Activated CD4-positive, alpha-beta T cell treated with anti-CD3 and anti-CD28 coated beads, Interleukin-2, amount 50 U/mL, for 1 hour (primary cell): ENCODE measurements around the gene SEC61A1.

Experiments used
- DNase-seq: peaks from one replicate; pipeline ENCODE4 v3.0.0-alpha.2; 2020

Gene SEC61A1

GRCh38 chr3:128078322-128078721 lies 26.1 kb downstream of the SEC61A1 start:
- DNase-seq: no peak

GRCh38 chr3:128078875-128079274 lies 26.6 kb downstream of the SEC61A1 start:
- DNase-seq: no peak

GRCh38 chr3:128079823-128080222 lies 27.6 kb downstream of the SEC61A1 start:
- DNase-seq: no peak

- no peak for DNase-seq
These were observed 28.3 kb downstream of the SEC61A1 start for GRCh38 chr3:128080323-128081080.

GRCh38 chr3:128081226-128081625 lies 29.0 kb downstream of the SEC61A1 start:
- DNase-seq: no peak

GRCh38 chr3:128081846-128082245 lies 29.6 kb downstream of the SEC61A1 start:
- no peak for DNase-seq

- DNase-seq: no peak
These were observed 30.3 kb downstream of the SEC61A1 start for GRCh38 chr3:128082546-128082945.

GRCh38 chr3:128083396-128083795 lies 31.2 kb downstream of the SEC61A1 start:
- DNase-seq: no peak

- no peak for DNase-seq
These were observed 31.9 kb downstream of the SEC61A1 start for GRCh38 chr3:128083980-128084674.

GRCh38 chr3:128084675-128085021 lies 32.4 kb downstream of the SEC61A1 start:
- DNase-seq: no peak

- DNase-seq: no peak
These were observed 36.9 kb downstream of the SEC61A1 start for GRCh38 chr3:128089135-128089534.

- no peak for DNase-seq
These were observed 39.3 kb downstream of the SEC61A1 start for GRCh38 chr3:128091586-128091985.

- DNase-seq: no peak
These were observed 42.3 kb downstream of the SEC61A1 start for GRCh38 chr3:128094295-128095151.

- DNase-seq: peak; percentile 85
These were observed 43.0 kb downstream of the SEC61A1 start for GRCh38 chr3:128095222-128095703.

- DNase-seq: no peak
These were observed 46.0 kb downstream of the SEC61A1 start for GRCh38 chr3:128098234-128098633.

- no peak for DNase-seq
These were observed 47.9 kb downstream of the SEC61A1 start for GRCh38 chr3:128100161-128100560.

GRCh38 chr3:128100638-128101037 lies 48.4 kb downstream of the SEC61A1 start:
- no peak for DNase-seq

GRCh38 chr3:128103136-128103676 lies 51.0 kb downstream of the SEC61A1 start:
- no peak for DNase-seq

- DNase-seq: no peak
These were observed 55.6 kb downstream of the SEC61A1 start for GRCh38 chr3:128107834-128108233.

- no peak for DNase-seq
These were observed 58.9 kb downstream of the SEC61A1 start for GRCh38 chr3:128111147-128111546.

- DNase-seq: peak; percentile 25
These were observed 60.2 kb downstream of the SEC61A1 start for GRCh38 chr3:128112357-128112968.
